ENCODE results near the gene MOAP1.

DNA sequence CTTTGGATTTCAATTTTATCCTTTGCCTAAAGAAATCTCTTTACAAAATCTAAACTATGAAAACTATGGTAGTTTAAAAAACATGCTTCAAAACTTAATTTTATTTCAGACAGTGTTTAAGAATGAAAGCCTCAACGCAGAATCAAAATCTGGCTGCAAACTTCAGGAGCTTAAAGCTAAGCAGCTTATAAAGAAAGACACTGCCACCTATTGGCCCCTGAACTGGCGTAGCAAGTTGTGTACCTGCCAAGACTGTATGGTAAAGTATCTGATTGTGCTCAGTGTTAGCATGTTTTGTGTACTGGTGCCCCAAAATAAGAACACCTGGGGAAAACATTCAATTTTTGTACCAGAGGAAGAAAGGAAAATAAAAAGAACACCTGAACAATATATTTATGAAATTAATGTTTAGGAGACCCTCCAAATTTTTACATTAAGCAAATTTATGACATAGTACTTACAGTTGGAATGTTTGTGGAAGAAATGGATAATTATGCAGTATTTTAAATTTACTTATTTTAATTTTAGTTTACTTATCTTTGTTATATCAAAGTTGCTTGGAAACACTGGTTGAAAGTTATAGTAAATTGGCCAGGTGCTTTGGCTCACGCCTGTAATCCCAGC, 34.5 kb upstream of the MOAP1 start:
- no peak for TF ChIP-seq SUZ12 (IDR thresholded peaks at IDR 0.05; ENCODE audit: extremely low read depth, insufficient read depth, insufficient read length)
- no peak for TF ChIP-seq ZNF274 (IDR thresholded peaks at IDR 0.05; ENCODE audit: low read depth, low read length)

Measured in NT2/D1 (cell line).